ENCODE results near the gene SDHAF3.

- no peak for TF ChIP-seq CTCF (IDR thresholded peaks at IDR 0.05 in 8 of 11, conservative IDR thresholded peaks at IDR 0.05 in 3 of 11)
- TF ChIP-seq POLR2A (IDR thresholded peaks at IDR 0.05), result no peak
- TF ChIP-seq POLR2AphosphoS5 (IDR thresholded peaks at IDR 0.05), result no peak
Observed at GRCh38 chr7:97128736-97129135, 11.2 kb downstream of the SDHAF3 start.
